IMR-90 (cell line): ENCODE results near the gene BHLHE23. TPM values are rescaled to one million over a fixed set of nuclear protein-coding genes. Genes with fewer than 3 reads are reported as not detected.

ENCODE experiments used
- ATAC-seq: fragments of 200-7000 bp; cut with Tn5 transposase; 2 replicates; pipeline ENCODE4 v1.9.1; 2020; ENCODE audit warnings: low read depth, mild to moderate bottlenecking, moderate library complexity
- BruUV-seq: library from RNA; stranded (reverse); fragments of 400-500 nt; replicated peaks from 2 replicates; lab custom pipeline; 2021; lab: Mats Ljungman, UMichigan
- CTCF ChIA-PET: fragments of 300-600 bp; formaldehyde crosslinking; extraction: SDS; loops from one replicate; lab custom pipeline; 2021; ENCODE audit warnings: antibody characterized with exemption; lab: Yijun Ruan, JAX
- POLR2A ChIA-PET: fragments of 300-600 bp; sonication (Branson Sonifier 250); formaldehyde crosslinking; loops from one replicate; lab custom pipeline; 2022; ENCODE audit warnings: antibody characterized with exemption; ENCODE audit not compliant: unreplicated experiment; lab: Charles Lee
- DNase-seq: peaks from one replicate; pipeline ENCODE4 v3.0.0; 2013
- H2AFZ ChIP-seq: replicated peaks from 2 replicates; pipeline ENCODE3; 2013; ENCODE audit warnings: low read length, mild to moderate bottlenecking; ENCODE audit not compliant: poor library complexity
- H2AK5ac ChIP-seq: 2 replicates; pipeline ENCODE4 v1.6.1; 2013; ENCODE audit warnings: low read depth, low read length, inconsistent platforms
- H2AK9ac ChIP-seq: replicated peaks from 2 replicates; pipeline ENCODE3; 2013; ENCODE audit warnings: mild to moderate bottlenecking, low read depth, low read length, moderate library complexity; ENCODE audit not compliant: poor library complexity
- H2BK120ac ChIP-seq: 2 replicates; pipeline ENCODE4 v1.6.1; 2013; ENCODE audit warnings: low read depth, low read length, inconsistent platforms
- H2BK15ac ChIP-seq: 3 replicates; pipeline ENCODE4 v1.6.1; 2013; ENCODE audit warnings: low read depth, low read length, inconsistent platforms
- H2BK20ac ChIP-seq: 2 replicates; pipeline ENCODE4 v1.6.1; 2013; ENCODE audit warnings: low read depth, mild to moderate bottlenecking, inconsistent platforms, low read length, moderate library complexity
- H2BK5ac ChIP-seq: 2 replicates; pipeline ENCODE4 v1.6.1; 2013; ENCODE audit warnings: mild to moderate bottlenecking, low read depth, low read length, inconsistent platforms; ENCODE audit not compliant: poor library complexity, severe bottlenecking
- H3K14ac ChIP-seq: replicated peaks from 2 replicates; pipeline ENCODE4 v1.6.1; 2013; ENCODE audit warnings: low read depth, low read length, inconsistent platforms
- H3K18ac ChIP-seq: 2 replicates; pipeline ENCODE4 v1.6.1; 2013; ENCODE audit warnings: low read depth, low read length, control low read depth
- H3K23ac ChIP-seq: 2 replicates; pipeline ENCODE4 v1.6.1; 2013; ENCODE audit warnings: low read depth, low read length, inconsistent platforms
- H3K27ac ChIP-seq: 2 replicates; pipeline ENCODE4 v1.5.1; 2013; ENCODE audit warnings: mild to moderate bottlenecking, control low read depth, low read length; ENCODE audit not compliant: insufficient read depth
- H3K27me3 ChIP-seq: 2 replicates; pipeline ENCODE4 v1.6.1; 2013; ENCODE audit warnings: low read length; ENCODE audit not compliant: control insufficient read depth, insufficient read depth
- H3K36me3 ChIP-seq: 2 replicates; pipeline ENCODE4 v1.6.1; 2013; ENCODE audit warnings: low read length, mixed read lengths; ENCODE audit not compliant: control insufficient read depth, insufficient read depth
- H3K4ac ChIP-seq: 2 replicates; pipeline ENCODE4 v1.6.1; 2013; ENCODE audit warnings: low read depth, low read length, inconsistent platforms
- H3K4me1 ChIP-seq: 2 replicates; pipeline ENCODE4 v1.6.1; 2013; ENCODE audit warnings: low read length, mixed read lengths; ENCODE audit not compliant: control insufficient read depth, insufficient read depth
- H3K4me2 ChIP-seq: 2 replicates; pipeline ENCODE4 v1.6.1; 2013; ENCODE audit warnings: low read depth, mild to moderate bottlenecking, control low read depth, low read length, moderate library complexity
- H3K4me3 ChIP-seq: 2 replicates; pipeline ENCODE4 v1.5.1; 2013; ENCODE audit warnings: low read depth, mild to moderate bottlenecking, control low read depth, low read length, moderate library complexity; ENCODE audit not compliant: insufficient read depth
- H3K56ac ChIP-seq: 2 replicates; pipeline ENCODE4 v1.6.1; 2013; ENCODE audit warnings: low read length, inconsistent platforms; ENCODE audit not compliant: insufficient read depth; ENCODE audit errors: extremely low read depth
- H3K79me1 ChIP-seq, 2 experiments: 2 replicates each; pipeline ENCODE4 v1.6.1; 2013; ENCODE audit warnings: low read length in 2 of 2, inconsistent platforms in 1 of 2, low read depth in 1 of 2
- H3K9ac ChIP-seq: 2 replicates; pipeline ENCODE4 v1.6.1; 2013; ENCODE audit warnings: low read depth, low read length, control low read depth
- H3K9me1 ChIP-seq: 2 replicates; pipeline ENCODE4 v1.6.1; 2013; ENCODE audit warnings: low read length, inconsistent platforms; ENCODE audit not compliant: insufficient read depth
- H3K9me3 ChIP-seq: 2 replicates; pipeline ENCODE4 v1.6.1; 2013; ENCODE audit warnings: low read length; ENCODE audit not compliant: control insufficient read depth, insufficient read depth
- H4K20me1 ChIP-seq: 2 replicates; pipeline ENCODE4 v1.6.1; 2013; ENCODE audit warnings: low read length, inconsistent platforms; ENCODE audit not compliant: insufficient read depth
- H4K5ac ChIP-seq: 2 replicates; pipeline ENCODE4 v1.6.1; 2013; ENCODE audit warnings: mild to moderate bottlenecking, low read depth, low read length, control low read depth
- H4K8ac ChIP-seq, 2 experiments: 2 replicates each; pipeline ENCODE4 v1.6.1; 2013; ENCODE audit warnings: low read depth in 2 of 2, low read length in 2 of 2, control low read depth in 1 of 2, inconsistent platforms in 1 of 2
- H4K91ac ChIP-seq: 2 replicates; pipeline ENCODE4 v1.6.1; 2013; ENCODE audit warnings: low read depth, low read length, inconsistent platforms; ENCODE audit not compliant: insufficient read depth
- CEBPB ChIP-seq: IDR thresholded peaks from 2 replicates; pipeline ENCODE4 v1.6.1; 2012; ENCODE audit warnings: low read depth, low read length, improper control_type of control experiment
- ELK1 ChIP-seq: fragments of 150-350 bp; IDR thresholded peaks from 2 replicates; pipeline ENCODE4 v1.6.1; 2016; ENCODE audit warnings: low read depth, mild to moderate bottlenecking, low read length, moderate library complexity, borderline replicate concordance
- FOS ChIP-seq: fragments of 150-350 bp; IDR thresholded peaks from 2 replicates; pipeline ENCODE4 v1.6.1; 2016; ENCODE audit warnings: low read depth, low read length
- MAFK ChIP-seq: IDR thresholded peaks from 2 replicates; pipeline ENCODE4 v1.6.1; 2012; ENCODE audit warnings: low read depth, low read length, improper control_type of control experiment
- MAZ ChIP-seq: IDR thresholded peaks from 2 replicates; pipeline ENCODE4 v1.6.1; 2012; ENCODE audit warnings: low read depth, mild to moderate bottlenecking, low read length, improper control_type of control experiment, moderate library complexity, borderline replicate concordance
- MXI1 ChIP-seq: IDR thresholded peaks from 2 replicates; pipeline ENCODE4 v1.6.1; 2012; ENCODE audit warnings: low read depth, mild to moderate bottlenecking, low read length, moderate library complexity, borderline replicate concordance
- NFE2L2 ChIP-seq: fragments of 150-350 bp; IDR thresholded peaks from 2 replicates; pipeline ENCODE4 v1.6.1; 2016; ENCODE audit warnings: low read depth, mild to moderate bottlenecking, low read length
- RAD21 ChIP-seq: IDR thresholded peaks from 2 replicates; pipeline ENCODE4 v1.6.1; 2012; ENCODE audit warnings: low read length, improper control_type of control experiment
- RCOR1 ChIP-seq: IDR thresholded peaks from 2 replicates; pipeline ENCODE4 v1.6.1; 2012; ENCODE audit warnings: mild to moderate bottlenecking, low read length, improper control_type of control experiment; ENCODE audit not compliant: insufficient replicate concordance
- SMC3 ChIP-seq: fragments of 150-350 bp; IDR thresholded peaks from 2 replicates; pipeline ENCODE4 v1.6.1; 2016; ENCODE audit warnings: low read depth, mild to moderate bottlenecking, antibody characterized with exemption, low read length, moderate library complexity
- WGBS, 2 experiments: methylation state at CpG; one replicate each; pipeline versions ENCODE4 v1.1.5 to v1.1.7; 2013; ENCODE audit warnings: missing lambda C conversion rate in 2 of 2; ENCODE audit not compliant: insufficient read length in 1 of 2; ENCODE audit errors: extremely low coverage in 2 of 2; 5-methylcytosine and 5-hydroxymethylcytosine counted together
- dilution Hi-C: fragments of 300-500 bp; cut with HindIII; formaldehyde crosslinking; loops from one replicate; pipeline ENCODE4 v1.14.3; 2018; ENCODE audit warnings: low sequenced_read_pairs; ENCODE audit not compliant: unreplicated experiment
- in situ Hi-C: fragments of 300-500 bp; cut with MboI; formaldehyde crosslinking; loops from 3 replicates; pipeline ENCODE4 v1.14.3; 2019; ENCODE audit warnings: low sequenced_read_pairs, inconsistent platforms, mixed read lengths
- intact Hi-C: fragments of 100-400 bp; cut with micrococcal nuclease; formaldehyde crosslinking; loops from 2 replicates; pipeline ENCODE4 v1.10.0; 2022
- polyA plus RNA-seq, 3 experiments: library from polyadenylated mRNA; depleted of rRNA; stranded (reverse); fragments of >200 nt; gene quantifications; 2 replicates each; pipeline ENCODE4 v1.2.3, GENCODE V29; 2012; ENCODE audit warnings: low replicate concordance in 1 of 3
- total RNA-seq: library from RNA; depleted of rRNA; stranded (reverse); fragments of >200 nt; gene quantifications from 2 replicates; pipeline ENCODE4 v1.2.3, GENCODE V29; 2012
- TF ChIP-seq, protein P1 (sequence below): conservative IDR thresholded peaks from 2 replicates; pipeline ENCODE4 v1.5.1; 2012; ENCODE audit warnings: mild to moderate bottlenecking, low read depth, low read length, improper control_type of control experiment

The BHLHE23 gene
- total and polyA plus RNA-seq, 2 of the 4 experiments (the other 2 are of a cell fraction), result not detected

GRCh38 chr20:62978561-62978943 is 28.2 kb downstream of the BHLHE23 start:
- no peak overlapping the region for H3K23ac ChIP-seq
- no peaks in the 10 kb centered on the region for H4K20me1 ChIP-seq
- no peak overlapping the region for H2BK15ac ChIP-seq
- H3K27me3 ChIP-seq, result peaks cover 79% of the 10 kb centered on the region
- H3K4me3 ChIP-seq, result no peak overlapping the region
- H3K4me2 ChIP-seq, result no peak overlapping the region
- in situ Hi-C loops, result no loop called here
- CTCF ChIA-PET, result no interaction called here
- WGBS, 2 experiments, result 54% methylated on average over 8 of the region's 13 CpGs; no CpG with 5 or more reads in 1 of the 2 experiments
- no peak overlapping the region for H4K5ac ChIP-seq
- no peak overlapping the region for H3K18ac ChIP-seq
- no peak for TF ChIP-seq MXI1
- TF ChIP-seq MAZ, result no peak
- TF ChIP-seq CEBPB, result no peak
- TF ChIP-seq MAFK, result no peak
- TF ChIP-seq ELK1, result no peak
- no peak for TF ChIP-seq NFE2L2
- TF ChIP-seq, protein P1, sequence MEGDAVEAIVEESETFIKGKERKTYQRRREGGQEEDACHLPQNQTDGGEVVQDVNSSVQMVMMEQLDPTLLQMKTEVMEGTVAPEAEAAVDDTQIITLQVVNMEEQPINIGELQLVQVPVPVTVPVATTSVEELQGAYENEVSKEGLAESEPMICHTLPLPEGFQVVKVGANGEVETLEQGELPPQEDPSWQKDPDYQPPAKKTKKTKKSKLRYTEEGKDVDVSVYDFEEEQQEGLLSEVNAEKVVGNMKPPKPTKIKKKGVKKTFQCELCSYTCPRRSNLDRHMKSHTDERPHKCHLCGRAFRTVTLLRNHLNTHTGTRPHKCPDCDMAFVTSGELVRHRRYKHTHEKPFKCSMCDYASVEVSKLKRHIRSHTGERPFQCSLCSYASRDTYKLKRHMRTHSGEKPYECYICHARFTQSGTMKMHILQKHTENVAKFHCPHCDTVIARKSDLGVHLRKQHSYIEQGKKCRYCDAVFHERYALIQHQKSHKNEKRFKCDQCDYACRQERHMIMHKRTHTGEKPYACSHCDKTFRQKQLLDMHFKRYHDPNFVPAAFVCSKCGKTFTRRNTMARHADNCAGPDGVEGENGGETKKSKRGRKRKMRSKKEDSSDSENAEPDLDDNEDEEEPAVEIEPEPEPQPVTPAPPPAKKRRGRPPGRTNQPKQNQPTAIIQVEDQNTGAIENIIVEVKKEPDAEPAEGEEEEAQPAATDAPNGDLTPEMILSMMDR, result no peak
- no peak for TF ChIP-seq RCOR1
- no peak for TF ChIP-seq SMC3
- no peak for TF ChIP-seq RAD21
- no peak for TF ChIP-seq FOS
- no peak overlapping the region for H3K14ac ChIP-seq
- dilution Hi-C loops, result no loop called here
- no peak overlapping the region for H3K56ac ChIP-seq
- intact Hi-C loops, result no loop called here
- no peak overlapping the region for H2AK9ac ChIP-seq
- H3K36me3 ChIP-seq, result no peaks in the 10 kb centered on the region
- no peak overlapping the region for H3K4ac ChIP-seq
- H3K9me3 ChIP-seq, result no peaks in the 10 kb centered on the region
- BruUV-seq, result no TSS peak
- H2BK5ac ChIP-seq, result no peak overlapping the region
- H4K8ac ChIP-seq, result no peak overlapping the region
- H2AK5ac ChIP-seq, result no peak overlapping the region
- H3K79me1 ChIP-seq, result no peaks in the 10 kb centered on the region
- no peak overlapping the region for H3K27ac ChIP-seq
- POLR2A ChIA-PET, result no interaction called here
- ATAC-seq (no peak), DNase-seq (no peak)
- H3K4me1 ChIP-seq, result no peaks in the 10 kb centered on the region
- no peak overlapping the region for H3K9ac ChIP-seq
- no peak overlapping the region for H4K91ac ChIP-seq
- no peaks in the 10 kb centered on the region for H3K9me1 ChIP-seq
- no peak overlapping the region for H2BK20ac ChIP-seq
- no peak overlapping the region for H2BK120ac ChIP-seq
- no peak overlapping the region for H2AFZ ChIP-seq
